ENCODE results near the gene PPP1R3G.

DNA sequence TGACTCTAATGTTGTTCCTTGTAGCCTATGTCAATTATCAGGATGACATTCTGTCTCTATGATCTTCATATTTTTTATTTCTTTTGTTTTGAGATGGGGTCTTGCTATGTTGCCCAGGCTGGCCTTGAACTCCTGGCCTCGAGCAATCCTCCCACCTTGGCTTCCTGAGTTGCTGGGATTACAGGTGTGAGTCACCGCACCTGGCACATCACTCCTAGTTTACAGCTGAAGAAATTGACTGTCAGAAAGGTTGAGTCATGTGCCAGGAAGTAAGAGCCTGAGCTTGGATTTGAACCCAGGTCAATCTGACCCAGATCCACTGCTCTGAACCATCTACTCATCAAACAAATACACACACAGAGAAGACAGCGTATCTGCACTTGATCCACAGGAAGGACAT, 14.4 kb downstream of the PPP1R3G start:
- TF ChIP-seq, protein P1, sequence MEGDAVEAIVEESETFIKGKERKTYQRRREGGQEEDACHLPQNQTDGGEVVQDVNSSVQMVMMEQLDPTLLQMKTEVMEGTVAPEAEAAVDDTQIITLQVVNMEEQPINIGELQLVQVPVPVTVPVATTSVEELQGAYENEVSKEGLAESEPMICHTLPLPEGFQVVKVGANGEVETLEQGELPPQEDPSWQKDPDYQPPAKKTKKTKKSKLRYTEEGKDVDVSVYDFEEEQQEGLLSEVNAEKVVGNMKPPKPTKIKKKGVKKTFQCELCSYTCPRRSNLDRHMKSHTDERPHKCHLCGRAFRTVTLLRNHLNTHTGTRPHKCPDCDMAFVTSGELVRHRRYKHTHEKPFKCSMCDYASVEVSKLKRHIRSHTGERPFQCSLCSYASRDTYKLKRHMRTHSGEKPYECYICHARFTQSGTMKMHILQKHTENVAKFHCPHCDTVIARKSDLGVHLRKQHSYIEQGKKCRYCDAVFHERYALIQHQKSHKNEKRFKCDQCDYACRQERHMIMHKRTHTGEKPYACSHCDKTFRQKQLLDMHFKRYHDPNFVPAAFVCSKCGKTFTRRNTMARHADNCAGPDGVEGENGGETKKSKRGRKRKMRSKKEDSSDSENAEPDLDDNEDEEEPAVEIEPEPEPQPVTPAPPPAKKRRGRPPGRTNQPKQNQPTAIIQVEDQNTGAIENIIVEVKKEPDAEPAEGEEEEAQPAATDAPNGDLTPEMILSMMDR (IDR thresholded peaks at IDR 0.05), result no peak
- no peak for TF ChIP-seq EP300 (IDR thresholded peaks at IDR 0.05)

Data from ovary (tissue), 3 donors.